HL-60 (cell line): ENCODE measurements around the gene NRCAM.

Experiments
- DNase-seq, 2 experiments: peaks; one replicate each; pipeline ENCODE4 v3.0.0-alpha.2; 2010 to 2020; ENCODE audit warnings: low read depth in 1 of 2, low spot score in 1 of 2
- H3K27ac ChIP-seq: fragments of 250-450 bp; sonication (Bioruptor Pico); replicated peaks from 2 replicates; pipeline ENCODE4 v1.5.1; 2020; ENCODE audit warnings: mild to moderate bottlenecking, moderate library complexity
- H3K27me3 ChIP-seq: fragments of 250-450 bp; sonication (Bioruptor Pico); 2 replicates; pipeline ENCODE4 v1.5.1; 2021; ENCODE audit warnings: mild to moderate bottlenecking, moderate library complexity; ENCODE audit not compliant: insufficient read depth, poor library complexity, severe bottlenecking
- H3K4me3 ChIP-seq: replicated peaks from 2 replicates; pipeline ENCODE4 v1.5.1; 2011; ENCODE audit warnings: mild to moderate bottlenecking, control low read depth, low read length; ENCODE audit not compliant: insufficient read depth
- GABPA ChIP-seq: IDR thresholded peaks from 2 replicates; pipeline ENCODE4 v1.6.1; 2012; ENCODE audit warnings: low read depth
- POLR2AphosphoS5 ChIP-seq: IDR thresholded peaks from 2 replicates; pipeline ENCODE4 v1.6.1; 2012; ENCODE audit warnings: low read depth
- SPI1 ChIP-seq: IDR thresholded peaks from 2 replicates; pipeline ENCODE4 v1.6.1; 2012; ENCODE audit warnings: low read depth, mild to moderate bottlenecking, borderline replicate concordance
- TF ChIP-seq, protein P1 (sequence below): IDR thresholded peaks from one replicate; pipeline ENCODE4 v1.5.1; 2011; ENCODE audit warnings: low read length, control low read depth, inconsistent platforms; ENCODE audit not compliant: insufficient read depth
- TF ChIP-seq, protein P2 (sequence below): IDR thresholded peaks from 2 replicates; pipeline ENCODE4 v1.6.1; 2012; ENCODE audit warnings: low read depth; ENCODE audit not compliant: insufficient replicate concordance

The NRCAM gene

DNA sequence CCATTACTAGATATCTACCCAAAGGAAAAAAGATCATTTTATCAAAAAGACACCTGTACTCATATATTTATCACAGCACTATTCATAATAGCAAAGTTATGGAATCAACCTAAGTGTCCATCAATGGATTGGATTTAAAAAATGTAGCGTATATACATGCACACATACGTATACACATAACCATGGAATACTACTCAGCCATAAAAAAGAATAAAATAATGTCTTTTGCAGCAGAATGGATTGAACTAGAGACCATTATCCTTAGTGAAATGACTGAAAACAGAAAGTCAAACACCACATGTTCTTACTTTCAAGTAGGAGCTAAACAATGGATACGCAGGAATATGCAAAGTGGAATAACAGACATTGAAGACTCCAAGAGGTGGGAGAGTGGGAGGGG lies 168.4 kb downstream of the NRCAM start:
- TF ChIP-seq, protein P1, sequence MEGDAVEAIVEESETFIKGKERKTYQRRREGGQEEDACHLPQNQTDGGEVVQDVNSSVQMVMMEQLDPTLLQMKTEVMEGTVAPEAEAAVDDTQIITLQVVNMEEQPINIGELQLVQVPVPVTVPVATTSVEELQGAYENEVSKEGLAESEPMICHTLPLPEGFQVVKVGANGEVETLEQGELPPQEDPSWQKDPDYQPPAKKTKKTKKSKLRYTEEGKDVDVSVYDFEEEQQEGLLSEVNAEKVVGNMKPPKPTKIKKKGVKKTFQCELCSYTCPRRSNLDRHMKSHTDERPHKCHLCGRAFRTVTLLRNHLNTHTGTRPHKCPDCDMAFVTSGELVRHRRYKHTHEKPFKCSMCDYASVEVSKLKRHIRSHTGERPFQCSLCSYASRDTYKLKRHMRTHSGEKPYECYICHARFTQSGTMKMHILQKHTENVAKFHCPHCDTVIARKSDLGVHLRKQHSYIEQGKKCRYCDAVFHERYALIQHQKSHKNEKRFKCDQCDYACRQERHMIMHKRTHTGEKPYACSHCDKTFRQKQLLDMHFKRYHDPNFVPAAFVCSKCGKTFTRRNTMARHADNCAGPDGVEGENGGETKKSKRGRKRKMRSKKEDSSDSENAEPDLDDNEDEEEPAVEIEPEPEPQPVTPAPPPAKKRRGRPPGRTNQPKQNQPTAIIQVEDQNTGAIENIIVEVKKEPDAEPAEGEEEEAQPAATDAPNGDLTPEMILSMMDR, result no peak
- TF ChIP-seq, protein P2, sequence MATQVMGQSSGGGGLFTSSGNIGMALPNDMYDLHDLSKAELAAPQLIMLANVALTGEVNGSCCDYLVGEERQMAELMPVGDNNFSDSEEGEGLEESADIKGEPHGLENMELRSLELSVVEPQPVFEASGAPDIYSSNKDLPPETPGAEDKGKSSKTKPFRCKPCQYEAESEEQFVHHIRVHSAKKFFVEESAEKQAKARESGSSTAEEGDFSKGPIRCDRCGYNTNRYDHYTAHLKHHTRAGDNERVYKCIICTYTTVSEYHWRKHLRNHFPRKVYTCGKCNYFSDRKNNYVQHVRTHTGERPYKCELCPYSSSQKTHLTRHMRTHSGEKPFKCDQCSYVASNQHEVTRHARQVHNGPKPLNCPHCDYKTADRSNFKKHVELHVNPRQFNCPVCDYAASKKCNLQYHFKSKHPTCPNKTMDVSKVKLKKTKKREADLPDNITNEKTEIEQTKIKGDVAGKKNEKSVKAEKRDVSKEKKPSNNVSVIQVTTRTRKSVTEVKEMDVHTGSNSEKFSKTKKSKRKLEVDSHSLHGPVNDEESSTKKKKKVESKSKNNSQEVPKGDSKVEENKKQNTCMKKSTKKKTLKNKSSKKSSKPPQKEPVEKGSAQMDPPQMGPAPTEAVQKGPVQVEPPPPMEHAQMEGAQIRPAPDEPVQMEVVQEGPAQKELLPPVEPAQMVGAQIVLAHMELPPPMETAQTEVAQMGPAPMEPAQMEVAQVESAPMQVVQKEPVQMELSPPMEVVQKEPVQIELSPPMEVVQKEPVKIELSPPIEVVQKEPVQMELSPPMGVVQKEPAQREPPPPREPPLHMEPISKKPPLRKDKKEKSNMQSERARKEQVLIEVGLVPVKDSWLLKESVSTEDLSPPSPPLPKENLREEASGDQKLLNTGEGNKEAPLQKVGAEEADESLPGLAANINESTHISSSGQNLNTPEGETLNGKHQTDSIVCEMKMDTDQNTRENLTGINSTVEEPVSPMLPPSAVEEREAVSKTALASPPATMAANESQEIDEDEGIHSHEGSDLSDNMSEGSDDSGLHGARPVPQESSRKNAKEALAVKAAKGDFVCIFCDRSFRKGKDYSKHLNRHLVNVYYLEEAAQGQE, result no peak
- TF ChIP-seq POLR2AphosphoS5 (no peak), SPI1 (no peak), GABPA (no peak)
- Histone ChIP-seq H3K27ac (no peak overlapping the region), H3K27me3 (no peaks in the 10 kb centered on the region), H3K4me3 (no peak overlapping the region)
- no peak for DNase-seq

DNA sequence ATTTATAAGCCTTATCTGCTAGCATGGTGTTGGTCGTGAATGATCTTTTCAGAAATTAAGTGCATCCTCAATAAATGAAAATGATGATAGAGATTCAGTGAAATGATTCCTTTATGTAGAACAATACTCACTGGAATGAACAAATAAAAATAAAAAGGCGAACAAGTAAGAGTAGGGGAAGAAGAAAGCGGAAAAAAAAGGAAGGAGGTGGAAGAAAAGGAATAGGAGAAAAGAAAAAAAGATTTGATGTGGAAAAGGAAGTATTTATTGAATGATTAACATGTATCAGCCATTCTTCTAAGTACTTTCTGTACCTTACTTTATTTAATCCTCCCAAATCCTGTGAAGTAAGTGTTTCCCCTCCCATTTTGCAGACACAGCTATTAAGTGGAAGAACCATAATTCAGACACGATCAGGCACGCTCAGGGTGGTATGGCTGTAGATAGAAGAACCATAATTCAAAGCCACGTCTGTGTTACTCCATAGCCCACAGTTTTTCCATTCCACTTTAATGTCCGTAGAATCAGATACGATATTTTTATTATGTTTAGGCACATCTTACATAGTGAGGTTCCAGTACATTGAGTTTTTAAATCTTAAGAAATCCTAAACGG lies 169.8 kb downstream of the NRCAM start:
- Histone ChIP-seq H3K27ac (no peak overlapping the region), H3K4me3 (no peak overlapping the region), H3K27me3 (no peaks in the 10 kb centered on the region)
- DNase-seq, result no peak
- TF ChIP-seq, protein P1, result no peak
- TF ChIP-seq, protein P2, result no peak
- no peak for TF ChIP-seq SPI1
- TF ChIP-seq POLR2AphosphoS5, result no peak
- TF ChIP-seq GABPA, result no peak

GRCh38 chr7:108285778-108286177 lies 170.5 kb downstream of the NRCAM start:
- Histone ChIP-seq H3K27ac (no peak overlapping the region), H3K4me3 (no peak overlapping the region)
- no peak for TF ChIP-seq SPI1
- no peak for TF ChIP-seq GABPA
- TF ChIP-seq POLR2AphosphoS5, result no peak
- TF ChIP-seq, protein P2, result no peak

More at GRCh38 chr7:108285778-108286177, 170.5 kb downstream of the NRCAM start:
- DNase-seq, result no peak
- no peaks in the 10 kb centered on the region for H3K27me3 ChIP-seq
